WI38 (cell line): Measurements from ENCODE around the gene SNAP29.

ENCODE experiments used
- H3K4me3 ChIP-seq: 2 replicates; pipeline ENCODE4 v1.5.1; 2011; ENCODE audit warnings: low read depth, mild to moderate bottlenecking, control low read depth, low read length
- CTCF ChIP-seq: IDR thresholded peaks from 2 replicates; pipeline ENCODE4 v1.5.1; 2012; ENCODE audit warnings: low read depth, mild to moderate bottlenecking, control low read depth, low read length

The SNAP29 gene

DNA sequence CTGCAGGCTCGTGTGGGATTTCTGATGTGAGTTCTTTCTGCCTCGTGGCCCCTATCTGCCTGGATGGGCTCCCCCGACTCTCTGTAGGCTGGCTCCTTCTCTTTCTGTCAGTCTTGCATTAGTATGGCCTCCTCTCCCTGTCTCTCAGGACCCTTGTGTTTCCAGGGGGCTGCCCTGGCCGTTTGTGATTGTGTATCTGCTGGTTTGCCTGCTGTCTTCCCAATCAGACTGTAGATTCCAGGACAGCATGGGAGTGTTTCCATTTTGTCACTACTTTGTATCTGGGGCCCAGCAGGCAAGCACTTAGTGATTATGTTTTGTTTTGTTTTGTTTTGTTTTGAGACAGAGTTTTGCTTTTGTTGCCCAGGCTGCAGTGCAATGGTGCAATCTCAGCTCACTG lies 25.6 kb downstream of the SNAP29 start:
- no peak overlapping the region for H3K4me3 ChIP-seq
- no peak for TF ChIP-seq CTCF

- TF ChIP-seq CTCF, result no peak
- no peak overlapping the region for H3K4me3 ChIP-seq
Observed at GRCh38 chr22:20885017-20885556, 26.3 kb downstream of the SNAP29 start.

GRCh38 chr22:20885557-20886323 lies 26.9 kb downstream of the SNAP29 start:
- TF ChIP-seq CTCF, result peak; percentile 96
- no peak overlapping the region for H3K4me3 ChIP-seq

- TF ChIP-seq CTCF, result no peak
- H3K4me3 ChIP-seq, result no peak overlapping the region
Observed at GRCh38 chr22:20887375-20887774, 28.6 kb downstream of the SNAP29 start.

DNA sequence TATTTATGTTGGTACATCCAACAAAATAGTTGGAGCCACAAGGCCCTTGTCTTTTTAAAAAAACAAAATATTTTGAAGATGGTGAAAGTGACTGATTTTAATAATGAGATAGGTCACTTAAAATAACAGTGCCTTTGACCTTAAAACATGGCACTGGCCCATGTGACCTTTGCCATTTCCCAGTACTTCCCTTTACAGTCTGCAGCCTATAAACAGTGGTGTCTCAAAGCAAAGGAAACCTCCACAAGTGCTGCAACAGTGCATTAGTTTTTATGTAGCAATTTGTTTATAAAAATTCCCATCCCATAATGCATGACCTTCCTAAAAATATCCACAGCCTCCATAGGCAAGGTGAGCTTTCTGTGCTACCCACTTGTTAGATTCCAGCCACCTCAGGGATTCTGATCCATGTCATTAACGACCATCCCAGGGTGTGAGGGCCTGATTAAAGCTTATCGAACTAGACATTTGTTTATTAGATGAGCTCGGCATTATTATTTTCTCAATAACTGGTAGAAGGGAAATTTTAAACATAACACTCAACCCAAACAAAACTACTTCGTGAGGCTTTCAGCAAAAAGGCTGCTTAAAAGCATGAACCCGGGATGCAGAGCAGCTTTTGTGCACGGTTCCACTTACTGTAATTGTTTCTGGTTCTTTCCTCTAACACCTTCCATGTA lies 30.4 kb downstream of the SNAP29 start:
- H3K4me3 ChIP-seq, result no peak overlapping the region
- TF ChIP-seq CTCF, result no peak

DNA sequence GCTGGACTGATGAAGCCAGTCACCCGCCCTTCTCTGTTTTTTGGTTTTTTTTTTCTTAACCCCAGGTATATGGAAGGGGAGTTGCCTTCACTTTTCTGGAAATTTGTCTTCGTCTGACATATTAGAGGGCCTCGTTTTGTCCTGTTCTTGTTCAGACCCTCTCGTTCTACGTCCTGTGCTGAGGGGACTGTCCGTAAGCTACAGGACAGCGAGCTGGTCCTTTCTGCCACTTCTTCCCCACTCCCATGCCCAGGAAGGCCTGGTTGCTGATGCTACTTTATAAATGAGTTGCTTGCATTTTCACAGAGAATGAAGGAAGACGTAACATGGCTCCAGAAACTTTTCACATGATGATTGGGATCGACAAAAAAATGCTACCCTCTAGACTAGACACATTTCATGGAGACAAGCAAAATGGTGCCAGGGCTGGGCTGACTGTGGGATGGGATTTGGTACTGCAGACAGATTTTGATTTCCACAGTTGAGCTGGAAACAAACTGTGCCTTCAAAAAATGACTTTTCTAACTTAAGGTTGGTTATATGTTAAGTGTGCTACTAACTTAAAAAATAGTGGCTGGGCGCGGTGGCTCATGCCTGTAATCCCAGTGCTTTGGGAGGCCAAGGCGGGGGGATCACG lies 31.2 kb downstream of the SNAP29 start:
- no peak for TF ChIP-seq CTCF
- H3K4me3 ChIP-seq, result no peak overlapping the region
